ENCODE data around the gene BORCS8. TPM values are rescaled to one million over a fixed set of nuclear protein-coding genes. Genes with fewer than 3 reads are reported as not detected.

The BORCS8 gene
- total RNA-seq, 2 experiments from 2014 or later: 16.4 to 17.8 TPM

DNA sequence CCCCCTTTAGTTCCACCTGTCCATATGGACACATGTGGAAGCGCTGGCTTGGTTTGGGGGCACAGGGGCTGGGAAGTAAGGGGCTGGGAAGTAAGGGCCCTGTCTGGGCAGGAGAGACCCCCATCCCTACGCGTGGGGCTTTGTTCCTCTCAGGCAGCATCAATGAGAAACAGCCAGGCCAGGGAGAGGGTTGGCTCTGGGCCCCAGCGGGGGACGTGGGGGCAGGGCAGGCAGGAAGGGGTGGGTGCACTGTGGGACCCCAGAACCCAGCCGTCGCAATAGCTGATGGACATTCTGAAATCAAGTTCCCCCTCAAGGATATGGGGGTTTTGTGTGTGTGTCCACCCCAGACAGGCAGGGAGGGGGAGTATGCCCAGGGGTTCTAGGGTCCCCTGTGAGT, 21.0 kb upstream of the BORCS8 start:
- Mint-ChIP-seq H3K4me1 (ENCODE audit: low read depth) (peaks cover 4% of the 10 kb centered on the region), H3K27me3 (peaks cover 45% of the 10 kb centered on the region), H3K9me3 (no peaks in the 10 kb centered on the region), H3K27ac (no peak overlapping the region), H3K4me3 (no peak overlapping the region), H3K36me3 (no peaks in the 10 kb centered on the region)
- CTCF ChIA-PET: interaction anchor here (1.6 to 1.7 kb wide), 2 partner anchors 10 to 12 kb away, joined by 4 to 6 read pairs; partner anchors contain the start of gene NR2C2AP
- DNase-seq: no peak
- intact Hi-C loops (cut with micrococcal nuclease): no loop called here
- POLR2A ChIA-PET: no interaction called here

DNA sequence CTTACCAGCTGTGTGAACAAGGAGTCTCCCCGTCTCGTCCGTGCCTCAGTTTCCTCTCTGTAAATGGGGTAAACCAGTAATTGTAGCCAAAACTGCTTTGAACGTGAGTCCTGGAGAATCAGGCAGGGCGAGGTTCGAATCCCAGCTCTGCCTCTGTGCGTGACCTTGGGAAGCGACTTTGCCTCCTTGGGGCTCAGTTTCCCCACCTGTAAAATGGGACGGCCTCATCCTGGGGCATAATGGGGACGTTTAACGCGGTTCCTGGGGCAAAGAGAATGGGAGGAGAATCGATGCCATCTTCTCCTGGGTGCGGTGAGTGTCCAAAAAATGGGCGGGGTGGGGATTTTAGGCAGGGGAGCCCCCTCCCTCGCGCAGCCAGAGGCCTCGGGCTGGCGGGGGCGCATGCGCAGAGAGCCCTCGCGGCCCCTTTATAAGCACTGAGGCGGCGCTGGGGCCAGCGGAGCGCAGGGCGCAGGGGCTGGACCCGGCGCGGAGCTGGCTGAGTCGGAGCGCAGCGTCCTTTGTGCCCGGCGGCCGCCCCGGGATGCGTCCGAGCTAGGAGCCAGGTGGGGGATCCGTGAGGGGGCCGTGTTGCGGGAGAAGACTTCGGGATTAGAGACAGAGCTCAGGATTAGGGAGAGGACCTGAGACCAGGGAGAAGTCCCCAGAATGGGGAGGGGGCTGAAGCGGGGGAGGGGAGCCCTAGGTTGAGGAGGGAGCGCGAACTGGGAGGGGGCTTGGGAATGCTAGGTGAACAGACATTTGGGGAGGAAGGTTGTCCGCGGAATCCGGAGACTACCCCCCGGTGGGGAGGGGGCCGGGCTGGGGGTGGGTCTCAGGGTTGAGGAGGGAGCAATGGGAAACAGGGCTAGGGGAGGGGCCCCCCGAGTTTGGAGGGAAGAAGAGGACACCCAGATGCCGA, 19.8 kb upstream of the BORCS8 start, which contains the start of gene NCAN:
TSS of gene NCAN (plus strand) at position 460 of the 922 bp plus-strand sequence. CDS start 4,996 bp downstream, outside the sequence.
- POLR2A ChIA-PET: interaction anchor here (0.6 kb wide), 1 partner anchor 210 kb away, joined by 3 read pairs; no protein-coding TSS in a partner anchor
- CTCF ChIA-PET: interaction anchor here (0.7 kb wide), 1 partner anchor 9 kb away, joined by 3 read pairs; no protein-coding TSS in a partner anchor

DNA sequence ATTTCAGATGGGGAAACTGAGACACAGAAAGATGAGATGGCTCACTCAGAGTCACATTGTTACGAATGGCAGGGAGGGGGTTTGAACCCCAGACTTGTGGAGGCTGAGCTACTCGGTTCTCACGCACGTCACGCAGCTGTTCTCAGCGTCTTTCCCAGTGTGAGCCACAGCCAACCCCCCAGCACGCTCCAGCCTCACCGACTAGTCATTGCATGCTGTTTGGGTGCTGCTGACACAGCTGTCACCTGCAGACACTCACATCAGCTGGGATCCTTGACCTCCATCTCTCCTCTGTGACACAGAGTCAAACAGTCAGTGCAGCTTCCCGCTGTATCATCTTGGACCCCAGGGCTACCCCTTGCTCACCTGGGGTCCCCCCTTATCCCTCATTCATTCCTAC, 17.4 kb upstream of the BORCS8 start:
- Mint-ChIP-seq H3K27me3 (peaks cover 29% of the 10 kb centered on the region), H3K27ac (no peak overlapping the region), H3K9me3 (no peaks in the 10 kb centered on the region), H3K4me1 (ENCODE audit: low read depth) (peaks cover 16% of the 10 kb centered on the region), H3K4me3 (no peak overlapping the region), H3K36me3 (no peaks in the 10 kb centered on the region)
- CTCF ChIA-PET: no interaction called here
- POLR2A ChIA-PET: no interaction called here
- intact Hi-C loops (cut with micrococcal nuclease): no loop called here
- DNase-seq: no peak

More for the DNA sequence above, 19.8 kb upstream of the BORCS8 start, which contains the start of gene NCAN:
- peaks cover 45% of the 10 kb centered on the region for H3K27me3 Mint-ChIP-seq
- intact Hi-C loops (cut with micrococcal nuclease): no loop called here
- no peaks in the 10 kb centered on the region for H3K36me3 Mint-ChIP-seq
- peaks cover 15% of the 10 kb centered on the region for H3K4me1 Mint-ChIP-seq (ENCODE audit: low read depth)
- H3K4me3 Mint-ChIP-seq: no peak within 1 kb of the TSS
- no peaks in the 10 kb centered on the region for H3K9me3 Mint-ChIP-seq
- H3K27ac Mint-ChIP-seq: no peak within 1 kb of the TSS
- DNase-seq: no peak

DNA sequence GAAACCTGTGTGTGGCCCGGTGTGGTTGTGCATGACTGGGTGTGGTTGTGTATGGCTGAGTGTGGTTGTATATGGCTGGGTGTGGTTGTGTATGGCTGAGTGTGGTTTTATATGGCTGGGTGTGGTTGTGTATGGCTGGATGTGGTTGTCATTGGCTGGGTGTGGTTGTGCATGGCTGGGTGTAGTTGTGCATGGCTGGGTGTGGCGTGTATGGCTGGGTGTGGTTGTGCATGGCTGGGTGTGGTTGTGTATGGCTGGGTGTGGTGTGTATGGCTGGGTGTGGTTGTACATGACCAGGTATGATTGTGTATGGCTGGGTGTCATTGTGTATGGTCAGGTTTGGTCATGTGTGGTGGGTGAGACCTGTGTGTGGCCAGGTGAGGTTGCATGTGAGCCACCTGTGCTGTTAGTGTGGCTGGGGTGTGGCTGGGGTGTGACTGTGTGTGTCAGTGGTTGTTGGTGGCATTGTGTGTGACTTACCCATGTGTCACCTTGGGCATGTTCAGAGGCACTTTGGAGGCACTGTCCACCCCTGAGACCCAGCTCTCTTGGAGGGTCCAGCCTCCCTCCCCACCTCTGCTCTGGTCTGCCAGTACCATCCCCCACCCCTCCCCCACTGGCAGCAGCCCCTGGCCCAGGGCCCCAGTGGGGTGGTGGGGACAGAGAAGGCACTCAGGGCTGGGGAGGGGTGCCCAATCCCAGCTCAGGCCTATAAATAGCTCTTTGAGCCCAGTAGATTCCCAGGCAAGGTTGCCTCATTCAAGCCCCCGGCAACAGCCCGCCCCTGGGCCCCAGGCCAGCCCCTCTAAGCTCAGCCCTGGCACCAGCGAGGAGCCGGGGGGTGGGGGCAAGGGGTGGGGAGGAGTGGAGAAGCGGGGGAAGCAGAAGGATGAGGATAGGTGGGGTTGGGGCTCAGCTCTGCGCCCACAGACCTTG, 16.0 kb upstream of the BORCS8 start:
- ChIA-PET POLR2A (no interaction called here), CTCF (interaction anchor here (0.7 to 0.9 kb wide), 2 partner anchors 17 to 33 kb away, joined by 3 read pairs; no protein-coding TSS in a partner anchor)
- Mint-ChIP-seq H3K4me1 (ENCODE audit: low read depth) (peaks cover 19% of the 10 kb centered on the region), H3K9me3 (no peaks in the 10 kb centered on the region), H3K27me3 (peaks cover 16% of the 10 kb centered on the region), H3K27ac (no peak overlapping the region), H3K4me3 (no peak overlapping the region), H3K36me3 (peaks cover 2% of the 10 kb centered on the region)
- intact Hi-C loops (cut with micrococcal nuclease): no loop called here
- DNase-seq: no peak

DNA sequence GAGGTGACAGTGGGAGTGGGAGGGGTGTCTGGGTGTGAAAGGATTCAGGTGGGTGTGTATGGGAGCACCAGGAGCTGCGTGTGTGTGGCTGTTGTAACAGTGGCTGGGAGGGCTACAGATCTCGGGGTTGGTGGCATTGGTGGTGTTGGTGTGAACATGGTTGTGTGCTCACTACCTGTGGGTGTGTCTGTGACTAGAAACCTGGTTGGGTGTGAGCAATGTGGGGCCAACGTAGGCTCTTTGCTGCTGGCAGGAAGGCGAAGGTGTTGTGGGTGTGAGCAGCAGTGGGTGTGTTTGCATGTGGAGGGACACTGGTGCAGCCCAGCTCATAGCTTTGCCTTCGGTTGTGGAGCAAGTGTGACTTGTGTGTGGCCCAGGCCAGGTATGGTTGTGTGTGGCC, 15.0 kb upstream of the BORCS8 start:
- no peak for DNase-seq
- POLR2A ChIA-PET: no interaction called here
- Mint-ChIP-seq H3K36me3 (peaks cover 11% of the 10 kb centered on the region), H3K4me1 (ENCODE audit: low read depth) (peaks cover 26% of the 10 kb centered on the region), H3K27ac (no peak overlapping the region), H3K4me3 (no peak overlapping the region), H3K27me3 (peaks cover 8% of the 10 kb centered on the region), H3K9me3 (no peaks in the 10 kb centered on the region)
- CTCF ChIA-PET: no interaction called here
- intact Hi-C loops (cut with micrococcal nuclease): no loop called here

DNA sequence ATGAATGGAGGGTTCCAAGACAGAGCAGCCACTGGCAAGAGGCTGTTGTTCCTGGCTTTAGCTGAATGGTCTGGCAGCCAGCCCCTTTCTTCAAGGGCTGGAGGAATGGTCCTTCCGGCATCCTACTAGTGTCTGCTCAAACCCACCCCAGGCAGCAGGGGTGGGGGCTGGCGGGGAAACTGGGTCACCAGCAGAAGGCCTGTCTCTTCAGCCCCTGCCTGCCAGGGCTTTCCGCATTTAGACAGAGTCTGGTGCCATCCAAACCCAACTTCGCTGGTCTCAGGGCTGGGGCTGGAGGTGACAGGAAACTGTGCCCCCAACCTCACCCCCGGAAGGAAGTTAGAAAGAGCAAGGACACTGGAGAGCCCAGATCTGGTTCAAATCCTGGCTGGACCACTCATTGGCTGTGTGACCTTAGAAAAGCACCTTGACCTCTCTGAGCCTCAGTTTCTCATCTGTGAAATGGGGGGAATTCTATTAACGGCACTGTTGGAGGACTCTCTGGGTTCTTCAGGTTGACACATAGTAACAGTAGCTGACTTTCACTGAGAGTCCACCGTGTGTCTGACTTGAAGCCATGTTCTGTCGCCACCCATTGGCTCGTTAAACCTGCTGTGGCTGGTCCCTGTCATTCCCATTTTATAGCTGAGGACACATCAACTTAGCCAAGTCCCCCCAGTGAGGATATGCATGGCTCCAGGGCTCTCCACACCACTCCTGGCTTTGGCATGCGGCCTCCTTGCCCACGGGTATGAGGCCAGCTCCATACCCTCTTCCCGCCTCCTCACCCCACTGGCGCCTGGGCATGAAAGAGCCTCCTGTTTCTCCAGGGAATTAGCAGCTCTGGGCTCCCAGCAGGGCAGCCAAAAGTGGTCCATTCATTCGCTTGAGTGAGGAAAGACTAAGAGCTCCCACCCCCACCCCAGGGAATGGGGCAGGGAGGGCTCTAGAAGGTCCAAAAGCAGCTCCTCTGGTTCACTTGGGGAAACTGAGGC, 13.8 kb upstream of the BORCS8 start:
- no peak overlapping the region for H3K27ac Mint-ChIP-seq
- H3K36me3 Mint-ChIP-seq: peaks cover 13% of the 10 kb centered on the region
- intact Hi-C loops (cut with micrococcal nuclease): no loop called here
- DNase-seq: no peak
- peaks cover 3% of the 10 kb centered on the region for H3K27me3 Mint-ChIP-seq
- no peak overlapping the region for H3K4me3 Mint-ChIP-seq
- POLR2A ChIA-PET: no interaction called here
- H3K4me1 Mint-ChIP-seq (ENCODE audit: low read depth): peaks cover 31% of the 10 kb centered on the region
- H3K9me3 Mint-ChIP-seq: no peaks in the 10 kb centered on the region
- CTCF ChIA-PET: interaction anchor here (0.7 to 1.1 kb wide), 2 partner anchors 19 kb away, joined by 3 to 4 read pairs; no protein-coding TSS in a partner anchor

DNA sequence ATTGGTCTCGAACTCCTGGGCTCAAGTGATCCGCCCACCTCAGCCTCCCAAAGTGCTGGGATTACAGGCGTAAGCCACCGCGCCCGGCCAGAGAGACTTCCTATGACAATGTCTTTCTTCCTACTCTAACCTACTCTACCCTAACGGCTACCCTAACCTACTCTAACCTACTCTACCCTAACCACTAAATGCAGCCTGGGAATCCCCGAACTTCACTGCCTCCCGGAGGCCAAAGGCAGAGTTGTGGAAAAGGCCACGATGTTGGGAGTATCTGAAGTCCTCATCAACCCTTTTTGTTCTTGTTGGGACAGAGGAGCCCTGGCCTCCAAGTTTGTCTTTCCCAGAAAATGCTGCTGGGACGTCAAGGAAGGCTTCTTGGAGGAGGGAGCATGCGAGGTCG, 12.2 kb upstream of the BORCS8 start:
- ChIA-PET POLR2A (no interaction called here), CTCF (interaction anchor here (1.1 to 1.8 kb wide), 2 partner anchors 20 to 21 kb away, joined by 3 to 11 read pairs; no protein-coding TSS in a partner anchor)
- peaks cover 31% of the 10 kb centered on the region for H3K4me1 Mint-ChIP-seq (ENCODE audit: low read depth)
- intact Hi-C loops (cut with micrococcal nuclease): no loop called here
- no peaks in the 10 kb centered on the region for H3K27me3 Mint-ChIP-seq
- no peak for DNase-seq
- H3K4me3 Mint-ChIP-seq: peak overlapping the region; percentile 57
- H3K27ac Mint-ChIP-seq: no peak overlapping the region
- H3K9me3 Mint-ChIP-seq: no peaks in the 10 kb centered on the region
- H3K36me3 Mint-ChIP-seq: peaks cover 16% of the 10 kb centered on the region

DNA sequence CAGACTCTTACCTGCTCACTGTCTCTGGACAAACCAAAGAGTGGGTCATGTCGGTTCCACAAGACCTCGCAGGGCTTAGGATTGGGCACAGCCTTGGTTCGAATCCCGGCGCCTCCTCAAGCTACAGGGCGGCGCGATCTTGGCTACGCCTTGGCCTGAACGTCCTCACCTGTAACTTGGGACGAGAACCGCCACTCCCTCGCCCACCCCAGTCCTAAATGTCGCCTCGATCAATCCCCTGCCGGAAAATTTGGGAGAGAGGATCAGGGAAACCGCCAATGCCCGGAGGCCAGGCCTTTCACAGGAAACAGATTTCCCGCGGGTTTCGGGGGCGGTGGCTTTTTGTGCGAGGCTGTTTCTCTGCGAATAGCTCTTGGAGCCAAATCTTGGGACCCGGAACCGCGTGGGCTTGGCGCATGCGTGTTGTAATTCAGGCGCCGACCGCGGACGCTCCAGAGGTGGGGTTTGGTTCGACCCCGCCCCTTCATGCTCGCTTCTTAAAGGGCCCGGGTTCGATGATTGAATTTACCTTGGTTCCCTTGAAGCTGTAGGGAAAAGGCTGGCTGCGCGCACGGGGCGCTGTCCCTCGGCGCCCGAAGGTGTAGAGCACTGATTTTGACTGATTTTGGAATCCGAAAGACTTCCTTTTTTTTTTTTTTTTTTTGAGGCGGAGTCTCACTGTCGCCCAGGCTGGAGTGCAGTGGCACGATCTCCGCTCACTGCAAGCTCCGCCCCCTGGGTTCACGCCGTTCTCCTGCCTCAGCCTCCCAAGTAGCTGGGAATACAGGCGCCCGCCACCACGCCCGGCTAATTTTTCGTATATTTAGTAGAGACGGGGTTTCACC, 11.3 kb upstream of the BORCS8 start, which contains the start of gene NR2C2AP:
TSS of gene NR2C2AP (minus strand) at position 403 of the 845 bp plus-strand sequence. CDS start at position 49, 354 bp downstream.
- Mint-ChIP-seq H3K9me3 (no peaks in the 10 kb centered on the region), H3K36me3 (peaks cover 21% of the 10 kb centered on the region), H3K4me3 (peak within 1 kb of the TSS; percentile 94), H3K27me3 (no peaks in the 10 kb centered on the region), H3K27ac (peak within 1 kb of the TSS; percentile 93), H3K4me1 (ENCODE audit: low read depth) (peaks cover 31% of the 10 kb centered on the region)
- POLR2A ChIA-PET: interaction anchor here (0.5 to 3.0 kb wide), 4 partner anchors 10 to 683 kb away, joined by 3 to 25 read pairs (median 3); partner anchors contain the start of genes BORCS8 and RFXANK
- peak; percentile 96 for DNase-seq
- CTCF ChIA-PET: interaction anchor here (0.9 to 3.4 kb wide), 6 partner anchors 8 to 287 kb away, joined by 3 to 15 read pairs (median 8); partner anchors contain the start of genes BORCS8, NCAN and RFXANK
- intact Hi-C loops (cut with micrococcal nuclease): loop anchor here (1.0 kb wide), 1 partner anchor 11 kb away; the partner anchor contains the start of genes BORCS8 and RFXANK

DNA sequence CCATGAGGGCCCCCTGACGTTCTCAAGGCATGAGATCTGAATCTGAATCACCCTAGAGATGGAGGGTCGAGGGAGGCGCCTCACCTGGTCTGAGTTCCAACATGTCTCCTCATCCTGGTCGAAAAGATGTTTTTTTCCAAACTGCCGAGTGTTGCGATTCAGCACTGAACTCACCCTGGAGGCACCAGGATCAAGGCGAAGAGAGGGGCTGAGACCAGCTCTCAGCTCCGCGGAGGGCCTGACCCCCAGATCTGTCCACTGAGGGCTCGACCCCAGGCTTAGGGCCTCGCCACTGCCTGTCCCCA, 10.7 kb upstream of the BORCS8 start:
- Mint-ChIP-seq H3K4me1 (ENCODE audit: low read depth) (peaks cover 28% of the 10 kb centered on the region), H3K27me3 (no peaks in the 10 kb centered on the region), H3K27ac (peak overlapping the region; percentile 93), H3K4me3 (peak overlapping the region; percentile 94), H3K36me3 (peaks cover 25% of the 10 kb centered on the region), H3K9me3 (no peaks in the 10 kb centered on the region)
- no peak for DNase-seq
- POLR2A ChIA-PET: interaction anchor here (1.2 to 3.0 kb wide), 2 partner anchors 10 to 23 kb away, joined by 3 to 25 read pairs; partner anchors contain the start of genes BORCS8 and RFXANK
- intact Hi-C loops (cut with micrococcal nuclease): loop anchor here (1.0 kb wide), 1 partner anchor 10 kb away; the partner anchor contains the start of genes BORCS8 and RFXANK
- CTCF ChIA-PET: interaction anchor here (0.9 to 3.4 kb wide), 6 partner anchors 9 to 288 kb away, joined by 3 to 15 read pairs (median 8); partner anchors contain the start of genes BORCS8, NCAN and RFXANK
